HG03378 (cell line): Measurements from ENCODE around the gene RHOT2.

Experiments
- ATAC-seq: cut with Tn5 transposase; IDR thresholded peaks from one replicate; pipeline ENCODE4 v1.9.1; 2021; ENCODE audit warnings: mild to moderate bottlenecking, moderate library complexity; ENCODE audit not compliant: unreplicated experiment

The RHOT2 gene

GRCh38 chr16:632486-633335, 35.2 kb upstream of the RHOT2 start:
- ATAC-seq: no peak

GRCh38 chr16:633336-634050, 34.4 kb upstream of the RHOT2 start:
- ATAC-seq: no peak

GRCh38 chr16:634051-634670, 33.8 kb upstream of the RHOT2 start:
- no peak for ATAC-seq

- no peak for ATAC-seq
Observed at GRCh38 chr16:634996-635395, 32.9 kb upstream of the RHOT2 start.

- peak; percentile 14 for ATAC-seq
Observed at GRCh38 chr16:635573-636205, 32.2 kb upstream of the RHOT2 start.

GRCh38 chr16:636206-637080, 31.5 kb upstream of the RHOT2 start, which contains the start of gene METTL26:
Gene METTL26, minus strand, starts transcription at chr16:636305. Its CDS starts 15 bp downstream, at chr16:636290.
- peak; percentile 51 for ATAC-seq

- no peak for ATAC-seq
Observed at GRCh38 chr16:637081-638018, 30.6 kb upstream of the RHOT2 start.

GRCh38 chr16:638034-638543, 29.8 kb upstream of the RHOT2 start:
- no peak for ATAC-seq

- no peak for ATAC-seq
Observed at GRCh38 chr16:638836-639235, 29.1 kb upstream of the RHOT2 start.

- ATAC-seq: no peak
Observed at GRCh38 chr16:640614-641013, 27.3 kb upstream of the RHOT2 start.

- ATAC-seq: no peak
Observed at GRCh38 chr16:641326-642188, 26.4 kb upstream of the RHOT2 start, which contains the start of gene MCRIP2. Gene MCRIP2, plus strand, starts transcription at chr16:641828. Its CDS starts 164 bp downstream, at chr16:641992.

GRCh38 chr16:642189-643049, 25.5 kb upstream of the RHOT2 start:
- ATAC-seq: no peak

GRCh38 chr16:643050-643368, 24.9 kb upstream of the RHOT2 start:
- ATAC-seq: no peak

GRCh38 chr16:644556-644955, 23.4 kb upstream of the RHOT2 start:
- no peak for ATAC-seq

GRCh38 chr16:645852-646678, 21.9 kb upstream of the RHOT2 start:
- no peak for ATAC-seq

GRCh38 chr16:646679-647172, 21.2 kb upstream of the RHOT2 start:
- ATAC-seq: no peak
